Measurements from ENCODE around the gene THSD4. TPM values are rescaled to one million over a fixed set of nuclear protein-coding genes. Genes with fewer than 3 reads are reported as not detected.

The THSD4 gene
- polyA plus RNA-seq, 4 donors: 27.2 to 96.3 (median 39.5) TPM

DNA sequence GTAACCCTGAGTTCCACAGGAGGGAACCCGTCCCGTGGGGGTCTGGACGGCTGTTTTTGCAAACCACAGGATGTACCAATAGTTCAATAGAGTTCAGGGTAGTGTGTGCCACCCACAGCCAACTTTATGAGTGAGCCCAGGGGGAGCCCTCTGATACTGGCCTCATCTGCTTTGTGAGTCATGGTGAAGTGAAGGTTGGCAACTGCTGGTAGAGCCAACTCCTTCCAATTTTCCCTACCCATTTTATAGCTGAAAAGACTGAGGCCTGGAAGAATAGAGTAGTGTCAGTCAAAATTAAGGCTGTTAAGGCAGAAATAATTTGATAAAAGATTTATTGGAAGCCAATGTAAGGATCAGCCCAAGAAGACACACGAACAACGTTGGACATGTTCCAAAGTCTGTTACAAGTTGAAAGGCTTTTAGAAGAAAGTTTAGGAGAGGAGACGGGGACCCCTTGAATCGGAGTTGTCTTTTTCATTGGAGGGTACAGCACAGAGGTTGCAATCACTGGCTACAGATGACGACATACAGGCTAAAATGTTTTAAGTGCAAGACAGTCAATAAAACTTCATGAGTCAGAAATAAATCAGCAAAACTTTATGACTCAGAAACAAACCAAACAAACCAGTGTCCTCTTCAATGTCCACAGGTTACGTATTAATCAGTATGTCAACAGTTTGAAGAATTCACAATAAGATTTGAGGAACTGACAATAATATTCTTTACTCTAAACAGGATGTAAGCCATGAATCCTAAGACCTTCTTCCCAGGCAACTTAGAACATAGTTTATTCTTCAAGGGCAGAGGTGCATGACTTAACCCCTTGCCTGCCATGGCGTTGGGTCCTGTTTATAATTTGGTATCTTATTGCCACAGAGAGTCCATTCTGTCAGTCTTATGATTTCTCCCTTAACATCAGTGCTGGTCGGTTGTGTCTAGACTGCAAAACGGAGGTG lies 632.1 kb downstream of the THSD4 start:
- DNase-seq (ENCODE audit: low read depth in 4 of 4, low spot score in 3 of 4): no peak

DNA sequence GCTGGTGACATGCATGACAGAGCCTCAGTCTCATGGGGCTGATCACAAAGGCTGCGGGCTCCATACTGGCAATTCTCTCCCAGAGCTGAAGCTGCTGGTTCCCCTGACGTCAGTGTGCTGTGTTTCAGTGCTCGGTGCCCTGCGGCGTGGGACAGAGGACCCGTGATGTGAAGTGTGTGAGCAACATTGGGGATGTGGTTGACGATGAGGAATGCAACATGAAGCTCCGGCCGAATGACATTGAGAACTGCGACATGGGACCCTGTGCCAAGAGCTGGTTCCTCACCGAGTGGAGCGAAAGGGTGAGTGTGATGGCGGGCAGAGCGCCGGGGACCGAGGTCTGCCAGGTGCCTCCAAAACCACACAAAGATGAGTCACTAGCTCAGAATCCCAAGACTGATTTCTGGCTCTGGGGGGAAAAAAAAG lies 633.0 kb downstream of the THSD4 start:
- no peak for DNase-seq (ENCODE audit: low read depth in 4 of 4, low spot score in 3 of 4)

- DNase-seq (ENCODE audit: low read depth in 4 of 4, low spot score in 3 of 4): no peak
Observed at GRCh38 chr15:71749500-71749899, 634.2 kb downstream of the THSD4 start.

- DNase-seq (ENCODE audit: low read depth in 4 of 4, low spot score in 3 of 4): no peak
Observed at GRCh38 chr15:71752128-71752527, 636.9 kb downstream of the THSD4 start.

GRCh38 chr15:71752604-71753289 lies 637.5 kb downstream of the THSD4 start:
- no peak for DNase-seq (ENCODE audit: low read depth in 4 of 4, low spot score in 3 of 4)

GRCh38 chr15:71753346-71753745 lies 638.1 kb downstream of the THSD4 start:
- DNase-seq (ENCODE audit: low read depth in 4 of 4, low spot score in 3 of 4): no peak

- no peak for DNase-seq (ENCODE audit: low read depth in 4 of 4, low spot score in 3 of 4)
Observed at GRCh38 chr15:71754660-71755059, 639.4 kb downstream of the THSD4 start.

DNA sequence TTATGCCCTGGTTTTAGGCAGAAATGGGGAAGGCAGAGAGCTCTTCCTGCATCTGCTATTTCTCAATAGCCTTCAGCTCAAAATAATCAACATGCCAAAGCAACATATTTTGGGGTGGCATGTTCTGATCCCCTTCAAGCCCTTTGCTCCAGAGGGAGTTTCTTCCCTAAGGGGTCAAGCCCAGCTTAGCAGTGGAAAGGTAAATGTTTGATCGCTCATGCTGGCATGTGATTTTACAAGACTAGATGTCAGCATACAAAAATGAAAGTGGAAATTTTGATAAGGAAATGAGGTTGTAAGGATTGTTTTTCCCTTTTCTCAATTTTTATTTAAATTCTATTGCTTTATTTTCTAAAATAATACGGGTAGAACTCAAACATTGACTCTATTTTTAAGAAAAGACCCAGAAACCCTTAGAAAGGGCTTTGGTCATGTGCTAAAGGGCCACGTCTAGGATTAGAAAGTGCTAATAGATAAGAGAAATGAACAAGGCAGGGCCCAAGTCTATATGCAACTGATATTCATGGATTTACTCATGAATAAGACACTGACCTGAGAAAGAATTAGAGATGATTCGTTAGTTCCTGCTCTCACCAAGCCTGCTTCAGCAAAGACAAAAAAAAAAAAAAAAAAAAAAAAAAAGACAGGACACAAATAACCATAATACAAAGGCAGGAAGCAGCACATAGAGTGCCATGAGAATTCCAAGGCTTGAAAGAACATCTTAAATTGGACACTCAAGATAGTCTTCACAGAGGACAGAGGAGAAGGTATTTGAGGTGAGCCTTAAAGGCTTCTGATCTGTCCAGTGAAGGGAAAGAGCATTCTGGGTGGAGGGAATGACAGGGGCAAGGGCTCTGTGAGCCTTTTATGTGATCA lies 640.1 kb downstream of the THSD4 start:
- no peak for DNase-seq (ENCODE audit: low read depth in 4 of 4, low spot score in 3 of 4)

DNA sequence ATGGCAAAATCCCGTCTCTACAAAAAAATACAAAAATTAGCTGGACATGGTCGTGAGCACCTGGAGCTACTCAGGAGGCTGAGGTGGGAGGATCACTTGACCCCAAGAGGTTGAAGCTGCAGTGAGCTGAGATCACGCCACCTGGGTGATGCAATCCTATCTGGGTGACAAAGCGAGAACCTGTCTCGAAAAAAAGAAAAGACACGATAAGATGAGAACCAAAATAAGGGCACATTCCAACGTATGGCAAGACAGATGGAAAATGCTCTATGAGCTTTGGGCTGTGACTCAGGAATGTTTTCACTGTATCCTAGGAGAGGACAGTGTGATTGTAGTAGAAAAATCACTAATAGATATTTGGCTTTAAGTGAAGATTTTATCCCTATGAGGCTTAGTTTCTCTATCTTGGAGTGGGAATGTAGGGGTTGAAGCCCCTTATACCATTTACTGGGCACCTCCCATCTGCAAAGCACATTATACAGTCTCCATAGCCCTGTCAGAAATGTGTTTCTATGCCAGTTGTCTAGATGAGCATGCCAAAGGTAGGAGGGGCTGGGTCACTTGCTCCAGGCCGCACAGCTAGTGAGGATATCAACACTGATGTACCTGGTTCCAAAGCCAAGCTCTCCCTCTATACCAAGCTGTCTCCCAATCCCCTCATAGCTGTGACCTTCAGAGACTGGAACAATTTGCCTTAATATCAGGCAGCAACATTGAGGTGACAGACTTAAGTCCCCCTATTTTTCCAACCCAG lies 641.5 kb downstream of the THSD4 start:
- no peak for DNase-seq (ENCODE audit: low read depth in 4 of 4, low spot score in 3 of 4)

DNA sequence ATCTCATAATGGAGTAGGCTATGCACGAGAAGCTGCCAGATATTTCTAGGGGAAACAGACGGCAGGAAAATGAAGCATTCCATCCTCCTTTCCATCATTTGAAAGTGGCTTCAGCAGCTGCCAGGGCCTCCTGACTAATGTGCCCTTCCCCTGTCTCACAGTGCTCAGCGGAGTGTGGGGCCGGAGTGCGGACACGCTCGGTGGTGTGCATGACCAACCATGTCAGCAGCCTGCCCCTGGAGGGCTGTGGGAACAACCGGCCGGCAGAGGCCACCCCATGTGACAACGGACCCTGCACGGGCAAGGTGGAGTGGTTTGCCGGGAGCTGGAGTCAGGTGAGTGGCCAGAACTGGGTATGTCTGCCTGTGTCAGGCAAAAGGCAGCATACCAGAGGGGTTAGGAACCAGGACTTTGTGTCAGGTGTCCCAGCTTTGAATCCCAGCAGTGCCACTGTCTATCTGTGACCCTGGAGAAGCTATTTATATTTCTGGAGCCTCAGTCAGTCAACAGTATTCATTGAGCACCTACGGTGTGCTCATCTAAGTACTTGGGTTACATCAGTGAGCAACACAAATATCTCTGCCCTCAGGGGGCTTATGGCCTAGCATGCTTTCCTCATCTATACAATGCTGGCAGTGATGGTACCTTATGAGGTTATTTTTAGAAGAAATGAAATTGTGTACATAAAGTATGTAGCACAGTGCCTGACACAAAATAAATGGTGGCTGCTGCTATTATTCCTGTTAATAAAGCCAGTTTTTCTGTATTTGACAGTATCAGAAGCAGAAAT lies 642.7 kb downstream of the THSD4 start:
- DNase-seq (ENCODE audit: low read depth in 4 of 4, low spot score in 3 of 4): no peak

DNA sequence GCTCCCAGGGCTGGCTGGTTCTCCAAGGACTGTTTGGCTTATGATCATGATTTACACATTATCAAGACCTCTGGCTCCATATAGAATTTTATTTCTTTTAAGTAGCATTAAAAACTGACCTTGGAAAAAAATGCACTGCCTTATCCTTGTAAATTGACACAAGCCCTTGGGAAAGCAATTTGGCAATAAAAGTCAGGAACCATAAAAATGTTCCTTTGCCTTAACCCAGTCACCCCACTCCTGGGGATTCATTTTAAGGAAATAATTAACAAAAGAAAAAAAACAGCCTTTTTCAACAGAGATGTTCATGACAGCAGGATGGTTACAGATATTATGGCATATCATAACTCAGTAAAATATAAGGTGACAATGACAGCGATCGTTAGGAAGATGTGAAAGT lies 643.4 kb downstream of the THSD4 start:
- no peak for DNase-seq (ENCODE audit: low read depth in 4 of 4, low spot score in 3 of 4)

GRCh38 chr15:71760852-71761251 lies 645.6 kb downstream of the THSD4 start:
- no peak for DNase-seq (ENCODE audit: low read depth in 4 of 4, low spot score in 3 of 4)

DNA sequence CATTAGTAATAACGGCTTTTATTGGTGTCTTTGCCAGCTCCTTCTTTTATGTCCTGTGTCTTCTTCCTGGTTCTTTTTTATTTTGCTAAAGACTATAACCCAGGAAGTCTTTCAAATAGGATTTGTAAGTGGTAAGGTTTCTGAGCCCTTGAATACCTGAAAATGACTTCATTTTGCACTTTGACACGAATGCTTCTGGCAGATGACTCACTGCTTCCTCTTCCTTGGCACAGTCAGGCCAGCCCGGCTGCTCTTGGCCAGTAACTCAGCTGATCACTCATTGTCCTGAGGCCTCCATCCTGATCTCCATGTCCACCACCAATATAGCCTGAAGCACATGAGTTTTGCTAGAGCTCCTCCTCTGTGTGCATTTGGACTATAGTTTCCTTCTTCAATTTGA lies 646.4 kb downstream of the THSD4 start:
- DNase-seq (ENCODE audit: low read depth in 4 of 4, low spot score in 3 of 4): no peak

DNA sequence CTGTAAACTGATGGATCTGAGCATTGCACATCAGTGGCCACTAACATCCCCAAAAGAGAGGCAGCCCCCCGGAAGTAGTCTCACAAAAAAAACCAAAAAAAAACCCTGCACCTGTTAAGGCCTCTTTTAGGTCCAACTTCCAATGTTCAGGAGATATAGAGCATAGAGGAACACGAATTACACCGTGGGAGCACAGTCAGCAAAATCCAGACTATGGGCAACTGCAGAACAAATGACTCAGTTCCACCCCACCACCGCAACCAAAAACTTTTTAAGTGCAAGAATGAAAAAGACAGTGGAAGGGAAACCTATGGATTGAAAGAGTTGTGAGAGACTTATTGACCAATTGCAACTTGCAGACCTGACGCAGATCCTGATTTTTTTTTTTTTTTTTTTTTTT lies 652.9 kb downstream of the THSD4 start:
- DNase-seq (ENCODE audit: low read depth in 4 of 4, low spot score in 3 of 4): no peak

DNA sequence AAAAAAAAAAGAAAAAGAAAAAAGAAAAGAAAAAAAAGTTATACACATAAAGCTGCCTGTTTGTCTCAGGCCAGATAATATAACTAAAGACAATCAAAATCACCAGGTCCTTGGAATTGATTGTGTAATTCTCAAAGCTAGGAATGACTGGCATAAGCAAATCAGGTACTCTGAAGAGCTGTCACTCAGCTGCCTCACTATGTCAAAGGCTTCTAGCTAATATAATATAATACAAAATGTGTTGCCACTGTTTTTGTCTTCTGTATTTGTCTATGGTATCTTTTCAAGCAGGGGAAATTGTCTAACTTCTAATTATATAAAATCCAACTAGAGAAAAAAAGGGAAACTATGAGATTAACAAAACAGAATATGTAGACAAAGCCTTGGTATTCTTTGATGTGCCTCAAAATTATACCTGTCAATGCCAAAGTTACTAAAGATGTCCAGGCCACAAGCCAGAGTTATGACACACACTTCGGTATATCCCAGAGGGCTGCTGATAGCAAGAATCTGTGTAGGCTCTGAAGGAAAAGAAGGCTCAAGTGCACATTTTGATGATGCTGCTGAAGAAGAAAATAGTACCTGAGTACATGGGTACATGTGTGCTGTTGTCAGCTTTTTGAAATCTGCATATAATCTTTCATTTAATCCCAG lies 658.1 kb downstream of the THSD4 start:
- no peak for DNase-seq (ENCODE audit: low read depth in 4 of 4, low spot score in 3 of 4)

DNA sequence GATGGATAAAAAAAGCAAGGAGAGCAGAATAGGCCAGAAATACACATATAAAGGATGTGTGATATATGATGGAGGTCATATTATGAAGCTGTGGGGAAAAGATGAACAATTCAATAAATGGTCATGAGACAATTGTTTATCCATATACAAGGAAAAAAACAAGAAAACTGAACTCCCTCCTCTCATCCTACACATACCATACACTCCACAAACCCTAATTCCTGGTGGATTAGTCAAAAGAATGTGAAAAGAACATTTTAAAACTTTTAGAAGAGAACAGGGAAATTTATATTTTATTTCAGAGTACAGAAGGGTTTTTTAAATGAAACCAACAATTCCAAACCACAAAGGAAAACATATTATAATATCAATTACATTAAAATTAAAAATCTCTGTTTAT lies 660.6 kb downstream of the THSD4 start:
- DNase-seq (ENCODE audit: low read depth in 4 of 4, low spot score in 3 of 4): no peak

DNA sequence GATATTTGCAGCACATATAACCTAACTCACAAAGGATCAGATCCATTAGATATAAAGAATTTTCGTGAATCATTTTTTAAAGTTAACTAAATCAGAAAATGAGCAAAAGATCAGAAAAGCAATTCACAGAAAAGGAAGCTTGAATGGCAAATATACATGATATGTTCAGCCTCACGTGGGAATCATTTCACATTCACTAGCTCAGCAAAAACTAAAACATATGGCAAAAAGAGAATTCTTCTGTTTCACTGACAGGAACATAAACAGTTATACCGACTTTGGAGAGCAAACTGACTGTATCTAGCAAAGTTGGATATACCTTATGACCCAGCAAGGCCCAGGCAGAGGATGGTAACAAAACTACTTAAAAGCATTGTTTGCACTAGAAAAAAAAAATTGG lies 661.0 kb downstream of the THSD4 start:
- no peak for DNase-seq (ENCODE audit: low read depth in 4 of 4, low spot score in 3 of 4)

DNA sequence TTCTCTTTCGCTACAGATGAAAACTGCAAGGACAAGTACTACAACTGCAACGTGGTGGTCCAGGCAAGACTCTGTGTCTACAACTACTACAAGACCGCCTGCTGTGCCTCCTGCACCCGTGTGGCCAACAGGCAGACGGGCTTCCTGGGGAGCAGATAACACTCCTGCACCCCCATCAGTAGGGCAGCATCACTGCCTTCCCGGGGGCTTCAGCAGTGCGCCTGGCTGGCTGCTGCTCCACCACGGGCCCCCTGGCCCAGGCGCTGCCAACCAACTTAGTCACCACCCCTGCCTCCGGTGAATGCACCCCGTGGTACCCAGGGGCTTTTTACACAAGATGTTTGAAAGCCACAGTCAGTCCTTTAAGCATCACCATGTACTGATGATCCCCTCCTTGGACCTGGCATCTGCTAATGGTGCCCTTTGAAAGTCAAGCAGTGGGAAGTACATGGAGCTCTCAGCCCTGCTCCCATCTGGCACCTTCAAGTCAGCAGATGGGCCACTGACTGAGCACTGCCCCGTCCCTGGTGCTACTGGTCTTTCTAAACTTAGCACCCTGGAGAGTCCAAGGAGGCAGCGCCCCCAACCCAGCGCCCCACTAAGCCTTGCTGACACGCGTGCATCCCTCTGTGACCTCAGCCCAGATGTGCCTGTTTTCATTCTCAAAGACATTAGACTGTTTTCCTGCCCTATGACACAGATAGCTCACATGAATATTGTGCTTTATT lies 662.1 kb downstream of the THSD4 start:
- DNase-seq (ENCODE audit: low read depth in 4 of 4, low spot score in 3 of 4): no peak
